ENCODE measurements around the gene RPS3.

Gene RPS3

GRCh38 chr11:75454987-75455386 is 55.7 kb downstream of the RPS3 start:
- no peaks in the 10 kb centered on the region for H3K27me3 ChIP-seq (ENCODE audit: control insufficient read depth, insufficient read depth, low read length, poor library complexity, severe bottlenecking)
- no peaks in the 10 kb centered on the region for H3K9me3 ChIP-seq (ENCODE audit: control insufficient read depth, low read length)
- 64 to 71% methylated on average over 5 of the region's 5 CpGs for WGBS, 2 experiments
- H3K36me3 ChIP-seq (ENCODE audit: control insufficient read depth, insufficient read depth, low read length) = no peaks in the 10 kb centered on the region
- peaks cover 22% of the 10 kb centered on the region for H3K4me1 ChIP-seq (ENCODE audit: control insufficient read depth, insufficient read depth, low read length)
- H3K27ac ChIP-seq (ENCODE audit: insufficient read depth, low read depth, low read length, poor library complexity, severe bottlenecking) = no peak overlapping the region
- no peak overlapping the region for H3K4me3 ChIP-seq (ENCODE audit: insufficient read depth, low read depth, low read length)

Measured in ectodermal cell (in vitro differentiated cells).